ENCODE results near the gene HDAC5. TPM values are rescaled to one million over a fixed set of nuclear protein-coding genes. Genes with fewer than 3 reads are reported as not detected.

The HDAC5 gene
- total RNA-seq, 1 donor from 2014 or later, result 34.1 TPM

DNA sequence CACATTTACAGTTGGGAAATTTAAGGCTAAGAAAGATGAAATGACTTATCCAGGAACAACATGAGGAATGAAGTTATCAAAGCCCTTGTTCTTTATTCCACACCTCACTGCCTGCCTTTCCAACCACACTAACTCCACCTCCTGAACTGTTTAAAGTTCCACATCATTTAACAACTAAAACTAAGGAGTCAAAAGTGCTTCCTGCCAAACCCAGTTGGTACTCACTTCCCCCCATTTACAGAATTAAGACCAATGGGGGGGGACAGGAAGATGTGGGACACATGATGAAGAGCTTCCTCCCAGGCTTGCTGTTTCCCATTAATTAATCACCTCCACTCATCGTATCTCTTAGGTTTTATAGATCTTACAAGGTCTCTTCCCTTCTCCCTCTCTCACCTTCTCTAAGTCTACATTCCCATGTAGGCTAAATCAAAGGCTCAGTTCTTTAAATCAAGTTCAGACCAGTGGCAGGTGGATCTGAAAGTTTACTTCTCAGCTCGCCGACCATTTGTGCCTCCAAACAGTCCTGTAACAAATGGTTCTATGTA, 89.5 kb downstream of the HDAC5 start:
- Mint-ChIP-seq H3K36me3 (peaks cover 32% of the 10 kb centered on the region), H3K9me3 (no peaks in the 10 kb centered on the region), H3K27me3 (ENCODE audit: low read depth) (no peaks in the 10 kb centered on the region), H3K27ac (no peak overlapping the region), H3K4me1 (no peaks in the 10 kb centered on the region), H3K4me3 (no peak overlapping the region)
- TF ChIP-seq, protein P1, sequence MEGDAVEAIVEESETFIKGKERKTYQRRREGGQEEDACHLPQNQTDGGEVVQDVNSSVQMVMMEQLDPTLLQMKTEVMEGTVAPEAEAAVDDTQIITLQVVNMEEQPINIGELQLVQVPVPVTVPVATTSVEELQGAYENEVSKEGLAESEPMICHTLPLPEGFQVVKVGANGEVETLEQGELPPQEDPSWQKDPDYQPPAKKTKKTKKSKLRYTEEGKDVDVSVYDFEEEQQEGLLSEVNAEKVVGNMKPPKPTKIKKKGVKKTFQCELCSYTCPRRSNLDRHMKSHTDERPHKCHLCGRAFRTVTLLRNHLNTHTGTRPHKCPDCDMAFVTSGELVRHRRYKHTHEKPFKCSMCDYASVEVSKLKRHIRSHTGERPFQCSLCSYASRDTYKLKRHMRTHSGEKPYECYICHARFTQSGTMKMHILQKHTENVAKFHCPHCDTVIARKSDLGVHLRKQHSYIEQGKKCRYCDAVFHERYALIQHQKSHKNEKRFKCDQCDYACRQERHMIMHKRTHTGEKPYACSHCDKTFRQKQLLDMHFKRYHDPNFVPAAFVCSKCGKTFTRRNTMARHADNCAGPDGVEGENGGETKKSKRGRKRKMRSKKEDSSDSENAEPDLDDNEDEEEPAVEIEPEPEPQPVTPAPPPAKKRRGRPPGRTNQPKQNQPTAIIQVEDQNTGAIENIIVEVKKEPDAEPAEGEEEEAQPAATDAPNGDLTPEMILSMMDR (IDR thresholded peaks at IDR 0.05; ENCODE audit: unreplicated experiment), result no peak
- DNase-seq (ENCODE audit: low spot score in 2 of 2, unreplicated experiment in 2 of 2), result no peak

DNA sequence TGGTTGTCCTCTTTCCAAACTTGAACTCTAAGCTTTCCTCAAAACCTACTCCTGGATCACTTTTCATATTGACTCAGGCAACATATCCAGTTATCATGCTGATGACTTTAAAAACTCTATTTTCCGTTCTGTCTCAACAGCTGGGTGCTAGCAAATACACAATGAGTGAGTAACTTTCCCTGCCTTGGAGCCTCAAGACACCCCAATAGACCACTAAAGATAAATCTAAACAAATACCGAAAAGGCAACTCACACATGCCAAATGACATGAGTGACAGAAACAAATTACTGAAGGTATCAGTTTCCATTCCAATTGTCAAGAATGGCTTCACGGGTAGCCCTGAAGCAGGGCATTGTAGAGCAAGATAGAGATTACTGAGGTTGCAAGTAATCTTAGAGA, 93.0 kb downstream of the HDAC5 start:
- TF ChIP-seq, protein P1 (IDR thresholded peaks at IDR 0.05; ENCODE audit: unreplicated experiment), result no peak
- H3K36me3 Mint-ChIP-seq, result peaks cover 26% of the 10 kb centered on the region
- no peak overlapping the region for H3K4me3 Mint-ChIP-seq
- no peak for DNase-seq (ENCODE audit: low spot score in 2 of 2, unreplicated experiment in 2 of 2)
- H3K27me3 Mint-ChIP-seq (ENCODE audit: low read depth), result no peaks in the 10 kb centered on the region
- no peak overlapping the region for H3K27ac Mint-ChIP-seq
- H3K9me3 Mint-ChIP-seq, result no peaks in the 10 kb centered on the region
- H3K4me1 Mint-ChIP-seq, result no peaks in the 10 kb centered on the region

DNA sequence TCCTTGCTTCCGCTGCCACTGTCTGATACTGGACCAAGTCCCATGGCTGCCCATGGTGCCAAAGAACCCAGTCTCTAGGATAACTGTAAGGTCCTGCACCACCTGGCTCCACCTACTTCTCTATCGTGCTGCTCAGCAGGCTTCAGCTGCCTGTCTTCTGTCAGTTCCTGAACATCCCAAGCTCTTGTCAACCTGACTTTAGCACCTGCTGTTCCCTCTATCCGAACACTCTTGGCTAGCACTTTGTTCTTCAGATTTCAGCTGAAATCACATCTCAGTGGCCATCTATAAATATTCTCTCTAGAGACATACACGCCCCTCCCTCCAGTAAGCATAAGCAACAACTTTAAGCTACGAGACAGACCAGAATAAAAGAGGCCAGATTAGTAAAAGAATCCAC, 93.7 kb downstream of the HDAC5 start:
- no peak overlapping the region for H3K4me3 Mint-ChIP-seq
- TF ChIP-seq, protein P1 (IDR thresholded peaks at IDR 0.05; ENCODE audit: unreplicated experiment), result no peak
- no peaks in the 10 kb centered on the region for H3K9me3 Mint-ChIP-seq

More for the DNA sequence above, 93.7 kb downstream of the HDAC5 start:
- H3K27me3 Mint-ChIP-seq (ENCODE audit: low read depth), result no peaks in the 10 kb centered on the region
- H3K27ac Mint-ChIP-seq, result no peak overlapping the region
- peaks cover 28% of the 10 kb centered on the region for H3K36me3 Mint-ChIP-seq
- no peak for DNase-seq (ENCODE audit: low spot score in 2 of 2, unreplicated experiment in 2 of 2)
- H3K4me1 Mint-ChIP-seq, result no peaks in the 10 kb centered on the region

Other genes starting within 250 kb of the HDAC5 start
- gene MPP2, start 216.1 kb downstream of the HDAC5 start, total RNA-seq, result 11.6 to 14.1 TPM (median 13.0 TPM) in 3 replicates
- not detected in 3 replicates for gene PPY, start 181.2 kb downstream of the HDAC5 start, total RNA-seq
- not detected in 3 replicates for gene PYY, start 169.7 kb downstream of the HDAC5 start, total RNA-seq
- 0.42 to 0.88 TPM (median 0.82 TPM) in 3 replicates for gene NAGS, start 119.0 kb downstream of the HDAC5 start, total RNA-seq
- 34.2 to 36.4 TPM (median 35.8 TPM) in 3 replicates for gene TMEM101, start 108.7 kb downstream of the HDAC5 start, total RNA-seq
- gene LSM12, start 57.0 kb downstream of the HDAC5 start, total RNA-seq, result 51.4 to 60.8 TPM (median 58.0 TPM) in 3 replicates
- gene G6PC3, start 52.9 kb downstream of the HDAC5 start, total RNA-seq, result 58.3 to 63.2 TPM (median 61.4 TPM) in 3 replicates
- gene HROB, start 18.3 kb upstream of the HDAC5 start, total RNA-seq, result 6.0 to 6.4 TPM (median 6.2 TPM) in 3 replicates
- gene ASB16, start 47.1 kb upstream of the HDAC5 start, total RNA-seq, result 0.14 to 0.16 TPM in 2 of 3 replicates, not detected in the other
- gene TMUB2, start 63.3 kb upstream of the HDAC5 start, total RNA-seq, result 35.7 to 39.0 TPM (median 37.0 TPM) in 3 replicates
- gene ATXN7L3, start 76.2 kb upstream of the HDAC5 start, total RNA-seq, result 132 to 143 TPM (median 137 TPM) in 3 replicates
- gene UBTF, start 96.0 kb upstream of the HDAC5 start, total RNA-seq, result 113 to 120 TPM (median 119 TPM) in 3 replicates
- gene SLC4A1, start 144.5 kb upstream of the HDAC5 start, total RNA-seq, result not detected in 3 replicates
- gene RUNDC3A, start 185.0 kb upstream of the HDAC5 start, total RNA-seq, result 0.34 to 0.60 TPM (median 0.53 TPM) in 3 replicates
- gene SLC25A39, start 201.2 kb upstream of the HDAC5 start, total RNA-seq, result 106 to 113 TPM (median 112 TPM) in 3 replicates
- 128 to 144 TPM (median 137 TPM) in 3 replicates for gene GRN, start 221.7 kb upstream of the HDAC5 start, total RNA-seq
- 58.0 to 64.7 TPM (median 60.7 TPM) in 3 replicates for gene FAM171A2, start 240.2 kb upstream of the HDAC5 start, total RNA-seq